ENCODE results near the gene USH1C. TPM values are rescaled to one million over a fixed set of nuclear protein-coding genes. Genes with fewer than 3 reads are reported as not detected.

USH1C gene
- total and polyA plus RNA-seq, 10 donors: 0.12 TPM; not detected in 9

- Histone ChIP-seq H3K27ac (no peak overlapping the region), H3K36me3 (no peaks in the 10 kb centered on the region), H3K9me3 (no peaks in the 10 kb centered on the region), H3K27me3 (replicated peaks in 1 of 7) (peaks cover 0 to 5% (median 0%) of the 10 kb centered on the region in 7 donors), H3K4me1 (peaks cover 0 to 24% (median 3%) of the 10 kb centered on the region in 6 donors), H3K4me3 (no peak overlapping the region)
- no peak for DNase-seq
- TF ChIP-seq POLR2AphosphoS5 (IDR thresholded peaks at IDR 0.05) (no peak), POLR2A (IDR thresholded peaks at IDR 0.05) (no peak), CTCF (IDR thresholded peaks at IDR 0.05 in 8 of 11, conservative IDR thresholded peaks at IDR 0.05 in 3 of 11) (no peak)
- intact Hi-C loops (cut with DNase I; ENCODE audit: low total_unique reads): no loop called here
- 73 to 85% (median 76%) methylated on average over 6 of the region's 6 CpGs for WGBS, 5 donors
These were observed 37.9 kb downstream of the USH1C start for GRCh38 chr11:17506314-17506713.

- H3K4me1 ChIP-seq: peaks cover 0 to 23% (median 3%) of the 10 kb centered on the region in 6 donors
- TF ChIP-seq POLR2A (IDR thresholded peaks at IDR 0.05) (no peak), CTCF (IDR thresholded peaks at IDR 0.05 in 8 of 11, conservative IDR thresholded peaks at IDR 0.05 in 3 of 11) (no peak), POLR2AphosphoS5 (IDR thresholded peaks at IDR 0.05) (no peak)
- 60 to 84% (median 78%) methylated on average over 4 of the region's 4 CpGs for WGBS, 5 donors
- no peaks in the 10 kb centered on the region for H3K36me3 ChIP-seq
- H3K4me3 ChIP-seq: no peak overlapping the region
- no peak for DNase-seq
- peaks cover 0 to 11% (median 0%) of the 10 kb centered on the region in 7 donors for H3K27me3 ChIP-seq (replicated peaks in 1 of 7)
- intact Hi-C loops (cut with DNase I; ENCODE audit: low total_unique reads): no loop called here
- no peak overlapping the region for H3K27ac ChIP-seq
- no peaks in the 10 kb centered on the region for H3K9me3 ChIP-seq
These were observed 39.1 kb downstream of the USH1C start for GRCh38 chr11:17505146-17505545.

GRCh38 chr11:17504330-17505107, 39.7 kb downstream of the USH1C start:
- no peak overlapping the region for H3K27ac ChIP-seq

More at GRCh38 chr11:17504330-17505107, 39.7 kb downstream of the USH1C start:
- Histone ChIP-seq H3K9me3 (no peaks in the 10 kb centered on the region), H3K27me3 (replicated peaks in 1 of 7) (peaks cover 0 to 9% (median 0%) of the 10 kb centered on the region in 7 donors), H3K4me3 (no peak overlapping the region), H3K4me1 (peaks cover 0 to 17% (median 3%) of the 10 kb centered on the region in 6 donors), H3K36me3 (no peaks in the 10 kb centered on the region)
- peak; percentile 92 for DNase-seq
- intact Hi-C loops (cut with DNase I; ENCODE audit: low total_unique reads): no loop called here
- TF ChIP-seq CTCF (IDR thresholded peaks at IDR 0.05 in 8 of 11, conservative IDR thresholded peaks at IDR 0.05 in 3 of 11): peak; percentile 84 to 97 (median 94)
- TF ChIP-seq POLR2AphosphoS5 (IDR thresholded peaks at IDR 0.05): peak in 1 of 3 donors; percentile 32
- no peak for TF ChIP-seq POLR2A (IDR thresholded peaks at IDR 0.05)
- WGBS, 5 donors: 38 to 51% (median 40%) methylated on average over 9 of the region's 9 CpGs

All from spleen (tissue), 11 donors.